HL-60 (cell line): ENCODE data around the gene RPS24.

Source experiments
- DNase-seq, 2 experiments: peaks; one replicate each; pipeline ENCODE4 v3.0.0-alpha.2; 2010 to 2020; ENCODE audit warnings: low read depth in 1 of 2, low spot score in 1 of 2
- H3K27ac ChIP-seq: fragments of 250-450 bp; sonication (Bioruptor Pico); replicated peaks from 2 replicates; pipeline ENCODE4 v1.5.1; 2020; ENCODE audit warnings: mild to moderate bottlenecking, moderate library complexity
- H3K27me3 ChIP-seq: fragments of 250-450 bp; sonication (Bioruptor Pico); 2 replicates; pipeline ENCODE4 v1.5.1; 2021; ENCODE audit warnings: mild to moderate bottlenecking, moderate library complexity; ENCODE audit not compliant: insufficient read depth, poor library complexity, severe bottlenecking
- H3K4me3 ChIP-seq: replicated peaks from 2 replicates; pipeline ENCODE4 v1.5.1; 2011; ENCODE audit warnings: mild to moderate bottlenecking, control low read depth, low read length; ENCODE audit not compliant: insufficient read depth
- CTCF ChIP-seq: IDR thresholded peaks from one replicate; pipeline ENCODE4 v1.5.1; 2011; ENCODE audit warnings: low read length, control low read depth, inconsistent platforms; ENCODE audit not compliant: insufficient read depth
- GABPA ChIP-seq: IDR thresholded peaks from 2 replicates; pipeline ENCODE4 v1.6.1; 2012; ENCODE audit warnings: low read depth
- POLR2AphosphoS5 ChIP-seq: IDR thresholded peaks from 2 replicates; pipeline ENCODE4 v1.6.1; 2012; ENCODE audit warnings: low read depth
- REST ChIP-seq: IDR thresholded peaks from 2 replicates; pipeline ENCODE4 v1.6.1; 2012; ENCODE audit warnings: low read depth; ENCODE audit not compliant: insufficient replicate concordance
- SPI1 ChIP-seq: IDR thresholded peaks from 2 replicates; pipeline ENCODE4 v1.6.1; 2012; ENCODE audit warnings: low read depth, mild to moderate bottlenecking, borderline replicate concordance

RPS24 gene

GRCh38 chr10:78078539-78079330 lies 45.1 kb downstream of the RPS24 start:
- Histone ChIP-seq H3K27me3 (no peaks in the 10 kb centered on the region), H3K4me3 (no peak overlapping the region), H3K27ac (no peak overlapping the region)
- TF ChIP-seq GABPA (no peak), REST (no peak), SPI1 (no peak), POLR2AphosphoS5 (no peak)
- no peak for DNase-seq

- no peak for DNase-seq
- no peaks in the 10 kb centered on the region for H3K27me3 ChIP-seq
- H3K4me3 ChIP-seq = no peak overlapping the region
- no peak overlapping the region for H3K27ac ChIP-seq
- TF ChIP-seq POLR2AphosphoS5 (no peak), SPI1 (no peak), GABPA (no peak), REST (no peak), CTCF (no peak)
These were observed 45.7 kb downstream of the RPS24 start for GRCh38 chr10:78079411-78079810.

- no peak for TF ChIP-seq SPI1
- TF ChIP-seq POLR2AphosphoS5 = no peak
- TF ChIP-seq REST = no peak
- no peak for TF ChIP-seq GABPA
- no peak for TF ChIP-seq CTCF
- H3K27me3 ChIP-seq = no peaks in the 10 kb centered on the region
- H3K27ac ChIP-seq = no peak overlapping the region
- no peak overlapping the region for H3K4me3 ChIP-seq
- no peak for DNase-seq
These were observed 47.6 kb downstream of the RPS24 start for GRCh38 chr10:78081292-78081691.
